SU-DHL-6 (cell line): ENCODE measurements around the gene IL4R.

Experiments used
- H2AFZ ChIP-seq: fragments of 200-600 bp; sonication (generic); 2 replicates; pipeline ENCODE4 v1.6.1; 2014; ENCODE audit warnings: low read depth, mild to moderate bottlenecking, moderate library complexity, mixed read lengths, antibody characterized with exemption, low read length; ENCODE audit not compliant: severe bottlenecking
- H3F3A ChIP-seq: fragments of 200-600 bp; shearing (Covaris generic); 2 replicates; pipeline ENCODE4 v1.6.0; 2016; ENCODE audit warnings: antibody characterized with exemption, mild to moderate bottlenecking; ENCODE audit not compliant: insufficient read depth
- H3K27ac ChIP-seq: fragments of 200-600 bp; sonication (generic); 2 replicates; pipeline ENCODE4 v1.5.1; 2016; ENCODE audit warnings: low read depth, mild to moderate bottlenecking, low read length, moderate library complexity, mixed read lengths
- H3K27me3 ChIP-seq: fragments of 200-600 bp; sonication (generic), shearing (Covaris generic); 2 replicates; pipeline ENCODE4 v1.6.0; 2014; ENCODE audit warnings: mild to moderate bottlenecking, low read length
- H3K36me3 ChIP-seq: fragments of 200-600 bp; sonication (generic); 2 replicates; pipeline ENCODE4 v1.6.1; 2014; ENCODE audit warnings: mild to moderate bottlenecking, low read length, mixed read lengths
- H3K4me2 ChIP-seq: fragments of 300-600, 200-600 bp; shearing (Covaris generic), sonication (generic); 2 replicates; pipeline ENCODE4 v1.6.0; 2014; ENCODE audit warnings: low read length, low read depth, mild to moderate bottlenecking; ENCODE audit not compliant: poor library complexity, severe bottlenecking
- H3K4me3 ChIP-seq: fragments of 200-600 bp; sonication (generic); 2 replicates; pipeline ENCODE4 v1.5.1; 2014; ENCODE audit warnings: antibody characterized with exemption, low read length, mild to moderate bottlenecking, mixed read lengths; ENCODE audit not compliant: insufficient read depth, poor library complexity, severe bottlenecking
- H3K79me2 ChIP-seq: fragments of 200-600 bp; sonication (generic); 2 replicates; pipeline ENCODE4 v1.6.1; 2014; ENCODE audit warnings: mild to moderate bottlenecking, low read length, moderate library complexity; ENCODE audit not compliant: insufficient read depth
- H3K9ac ChIP-seq: fragments of 200-600 bp; sonication (generic); 2 replicates; pipeline ENCODE4 v1.7.0; 2014; ENCODE audit warnings: mild to moderate bottlenecking, low read length
- H3K9me2 ChIP-seq: fragments of 200-600 bp; sonication (generic); replicated peaks from 2 replicates; pipeline ENCODE4 v1.6.1; 2014; ENCODE audit warnings: low read length; ENCODE audit not compliant: insufficient read depth
- H3K9me3 ChIP-seq: fragments of 200-600 bp; sonication (generic); 2 replicates; pipeline ENCODE4 v1.6.1; 2014; ENCODE audit warnings: low read length, mixed read lengths; ENCODE audit not compliant: insufficient read depth
- H4K20me1 ChIP-seq: fragments of 200-600 bp; sonication (generic); 2 replicates; pipeline ENCODE4 v1.6.1; 2014; ENCODE audit warnings: low read depth, mild to moderate bottlenecking, antibody characterized with exemption, low read length, moderate library complexity, mixed read lengths
- CTCF ChIP-seq: fragments of 200-600 bp; sonication (generic); IDR thresholded peaks from one replicate; pipeline ENCODE4 v1.5.1; 2017; ENCODE audit warnings: antibody characterized with exemption, mild to moderate bottlenecking, low read length, moderate library complexity; ENCODE audit not compliant: insufficient read depth, poor library complexity, severe bottlenecking
- EZH2phosphoT487 ChIP-seq: fragments of 200-600 bp; sonication (generic), shearing (Covaris generic); conservative IDR thresholded peaks from 2 replicates; pipeline ENCODE4 v1.6.1; 2018; ENCODE audit warnings: mild to moderate bottlenecking, antibody characterized with exemption, low read length, moderate library complexity, mixed read lengths

IL4R gene

GRCh38 chr16:27401768-27402568 is 88.2 kb downstream of the IL4R start, which contains the start of gene IL21R:
Gene IL21R (plus strand): TSS chr16:27402174. CDS start chr16:27430072, 27,898 bp downstream.
- H3K79me2 ChIP-seq: peaks cover 17% of the 10 kb centered on the region; the same call in 1 of the 2 replicates
- no peaks in the 10 kb centered on the region for H4K20me1 ChIP-seq
- H3K27me3 ChIP-seq: no peaks in the 10 kb centered on the region
- peak within 1 kb of the TSS; percentile 58 for H3K4me3 ChIP-seq
- peak within 1 kb of the TSS; percentile 83 for H3K4me2 ChIP-seq
- H2AFZ ChIP-seq: no peak within 1 kb of the TSS
- H3K27ac ChIP-seq: peak within 1 kb of the TSS; percentile 91
- TF ChIP-seq CTCF: no peak
- TF ChIP-seq EZH2phosphoT487: no peak
- H3F3A ChIP-seq: peaks cover 34% of the 10 kb centered on the region
- H3K9ac ChIP-seq: peak within 1 kb of the TSS; percentile 69
- peaks cover 3% of the 10 kb centered on the region; the same call in 1 of the 2 replicates for H3K36me3 ChIP-seq
- H3K9me3 ChIP-seq: peaks cover 9% of the 10 kb centered on the region; the same call in 1 of the 2 replicates
- no peaks in the 10 kb centered on the region for H3K9me2 ChIP-seq

- no peaks in the 10 kb centered on the region for H4K20me1 ChIP-seq
- peaks cover 36% of the 10 kb centered on the region for H3F3A ChIP-seq
- H3K27ac ChIP-seq: peak overlapping the region; percentile 91
- no peaks in the 10 kb centered on the region for H3K27me3 ChIP-seq
- H3K4me2 ChIP-seq: peak overlapping the region; percentile 83
- peaks cover 17% of the 10 kb centered on the region; the same call in 1 of the 2 replicates for H3K79me2 ChIP-seq
- no peak overlapping the region for H2AFZ ChIP-seq
- H3K9ac ChIP-seq: peak overlapping the region; percentile 69
- H3K4me3 ChIP-seq: peak overlapping the region; percentile 58
- H3K9me2 ChIP-seq: no peaks in the 10 kb centered on the region
- TF ChIP-seq CTCF: no peak
- TF ChIP-seq EZH2phosphoT487: no peak
- peaks cover 9% of the 10 kb centered on the region; the same call in 1 of the 2 replicates for H3K9me3 ChIP-seq
- peaks cover 3% of the 10 kb centered on the region; the same call in 1 of the 2 replicates for H3K36me3 ChIP-seq
Observed at GRCh38 chr16:27402569-27402963, 88.8 kb downstream of the IL4R start.

- Histone ChIP-seq H3F3A (peaks cover 40% of the 10 kb centered on the region), H2AFZ (no peak overlapping the region), H3K9ac (peak overlapping the region; percentile 69), H3K27ac (peak overlapping the region; percentile 91), H3K9me3 (peaks cover 7% of the 10 kb centered on the region; the same call in 1 of the 2 replicates), H4K20me1 (no peaks in the 10 kb centered on the region), H3K27me3 (no peaks in the 10 kb centered on the region), H3K9me2 (no peaks in the 10 kb centered on the region), H3K4me3 (peak overlapping the region; percentile 58), H3K79me2 (peaks cover 17% of the 10 kb centered on the region; the same call in 1 of the 2 replicates), H3K36me3 (peaks cover 3% of the 10 kb centered on the region; the same call in 1 of the 2 replicates), H3K4me2 (peak overlapping the region; percentile 83)
- no peak for TF ChIP-seq EZH2phosphoT487
- no peak for TF ChIP-seq CTCF
Observed at GRCh38 chr16:27402964-27403600, 89.3 kb downstream of the IL4R start.
